ENCODE measurements around the gene GPER1. TPM values are rescaled to one million over a fixed set of nuclear protein-coding genes. Genes with fewer than 3 reads are reported as not detected.
"Not testable (repeated sequence)": the region's sequence is repeated elsewhere in the genome, so short reads cannot be mapped to it uniquely, and the experiment has no call there.

Gene GPER1
- 2.9 TPM for total RNA-seq (2021; ENCODE audit: unreplicated experiment)
- 3.9 TPM for polyA plus RNA-seq (2012; ENCODE audit: insufficient read length)
- percentile 26 among the genes with signal in this experiment for Bru-seq, nascent RNA
- percentile 31 among the genes with signal in this experiment for BruChase-seq, experiment 1, labeled RNA remaining after a 2-hour chase
- BruChase-seq, experiment 2, labeled RNA remaining after a 6-hour chase: percentile 32 among the genes with signal in this experiment
- long read RNA-seq, partial matches to known transcripts: 0 of 7 reads
- long read RNA-seq, other reads (novel, unspliced or antisense): 1 of 7 reads

GRCh38 chr7:1087952-1088920, at the start of gene GPER1:
Gene GPER1, plus strand, starts transcription at chr7:1088113. Its CDS starts 3,616 bp downstream, at chr7:1091729.
- Histone ChIP-seq H3K36me3 (ENCODE audit: control insufficient read depth, insufficient read depth, low read length) (no peaks in the 10 kb centered on the region), H3K27ac (ENCODE audit: low read length) (peak within 1 kb of the TSS; percentile 74), H3K27me3 (ENCODE audit: control insufficient read depth, insufficient read depth, low read length) (no peaks in the 10 kb centered on the region), H3K4me3 (ENCODE audit: low read depth in 2 of 2, low read length in 2 of 2) (peak within 1 kb of the TSS; percentile 48 to 70), H3K9me3 (ENCODE audit: control insufficient read depth, insufficient read depth, low read depth, low read length) (no peaks in the 10 kb centered on the region), H3K4me1 (ENCODE audit: control insufficient read depth, insufficient read depth, low read length) (peaks cover 32% of the 10 kb centered on the region)
- CTCF ChIA-PET: interaction anchor here (0.6 to 0.7 kb wide), 2 partner anchors 10 to 51 kb away, joined by 3 to 5 read pairs; no protein-coding TSS in a partner anchor
- in situ Hi-C loops (cut with HindIII; ENCODE audit: low pct_unique_long_range_greater_than_20kb, low sequenced_read_pairs) (no loop called here), intact Hi-C loops (cut with micrococcal nuclease; ENCODE audit: unreplicated experiment) (no loop called here)
- POLR2A ChIA-PET: interaction anchor here (0.5 kb wide), 1 partner anchor 113 kb away, joined by 7 read pairs; the partner anchor contains the start of gene COX19
- BruUV-seq (replicated peaks): no TSS peak
- ATAC-seq (peak; percentile 68), DNase-seq (ENCODE audit: low read depth, low spot score) (no peak)
- TF ChIP-seq TCF7L2 (IDR thresholded peaks at IDR 0.05; ENCODE audit: low read depth, low read length): peak; percentile 62; the same call in 1 of the 2 replicates
- no peak for TF ChIP-seq REST (IDR thresholded peaks at IDR 0.05; ENCODE audit: insufficient read depth in 1 of 2, low read depth in 2 of 2, low read length in 1 of 2)

DNA sequence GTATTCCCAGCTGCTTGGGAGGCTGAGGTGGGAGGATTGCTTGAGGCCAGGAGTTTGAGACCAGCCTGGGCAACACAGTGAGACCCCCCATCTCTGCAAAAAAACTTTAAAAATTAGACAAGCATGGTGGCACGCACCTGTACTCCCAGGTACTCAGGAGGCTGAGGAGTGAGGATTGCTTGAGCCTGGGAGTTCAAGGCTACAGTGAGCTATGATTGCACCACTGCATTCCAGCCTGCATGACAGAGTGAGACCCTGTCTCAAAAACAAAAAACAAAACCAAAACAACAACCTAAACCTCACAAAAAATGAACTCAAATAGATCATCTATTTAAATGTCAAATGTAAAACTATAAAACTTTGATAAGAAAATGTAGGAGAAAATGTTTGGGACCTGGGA, 47.7 kb upstream of the GPER1 start:
- H3K36me3 ChIP-seq (ENCODE audit: control insufficient read depth, insufficient read depth, low read length); in situ Hi-C loops (cut with HindIII; ENCODE audit: low pct_unique_long_range_greater_than_20kb, low sequenced_read_pairs); H3K27me3 ChIP-seq (ENCODE audit: control insufficient read depth, insufficient read depth, low read length); CTCF ChIA-PET; BruUV-seq (replicated peaks); H3K9me3 ChIP-seq (ENCODE audit: control insufficient read depth, insufficient read depth, low read depth, low read length); H3K27ac ChIP-seq (ENCODE audit: low read length); DNase-seq (ENCODE audit: low read depth, low spot score); intact Hi-C loops (cut with micrococcal nuclease; ENCODE audit: unreplicated experiment); ATAC-seq; H3K4me3 ChIP-seq (ENCODE audit: low read depth in 2 of 2, low read length in 2 of 2): not testable (repeated sequence)
- POLR2A ChIA-PET: interaction anchor here (0.6 kb wide), 1 partner anchor 35 kb away, joined by 6 read pairs; no protein-coding TSS in a partner anchor
- H3K4me1 ChIP-seq (ENCODE audit: control insufficient read depth, insufficient read depth, low read length): peaks cover 36% of the 10 kb centered on the region

DNA sequence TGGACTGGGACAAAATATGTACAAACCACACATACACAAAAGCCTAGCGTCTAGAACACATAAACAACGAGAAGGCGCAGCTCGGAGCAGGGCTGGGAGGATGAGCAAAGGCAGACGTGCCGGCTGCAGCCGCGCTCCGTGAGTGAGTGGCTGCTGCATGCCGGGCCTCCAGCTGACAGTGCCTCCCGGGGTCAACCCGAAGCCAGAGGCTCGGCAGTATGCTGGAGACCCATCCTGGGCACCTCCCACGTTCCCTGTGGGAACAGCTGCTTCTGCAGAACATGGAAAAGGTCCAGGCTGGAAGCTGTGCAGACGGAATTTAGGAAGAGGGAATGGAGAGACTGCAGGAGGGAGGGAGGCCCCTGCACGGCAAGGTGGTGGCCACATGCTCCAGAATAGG, 47.1 kb upstream of the GPER1 start:
- Histone ChIP-seq H3K4me3 (ENCODE audit: low read depth in 2 of 2, low read length in 2 of 2) (no peak overlapping the region), H3K27ac (ENCODE audit: low read length) (no peak overlapping the region), H3K27me3 (ENCODE audit: control insufficient read depth, insufficient read depth, low read length) (no peaks in the 10 kb centered on the region), H3K4me1 (ENCODE audit: control insufficient read depth, insufficient read depth, low read length) (peaks cover 36% of the 10 kb centered on the region), H3K9me3 (ENCODE audit: control insufficient read depth, insufficient read depth, low read depth, low read length) (no peaks in the 10 kb centered on the region), H3K36me3 (ENCODE audit: control insufficient read depth, insufficient read depth, low read length) (no peaks in the 10 kb centered on the region)
- in situ Hi-C loops (cut with HindIII; ENCODE audit: low pct_unique_long_range_greater_than_20kb, low sequenced_read_pairs): no loop called here
- ATAC-seq (no peak), DNase-seq (ENCODE audit: low read depth, low spot score) (no peak)
- ChIA-PET CTCF (no interaction called here), POLR2A (no interaction called here)
- BruUV-seq (replicated peaks): no TSS peak
- TF ChIP-seq SIN3A (IDR thresholded peaks at IDR 0.05; ENCODE audit: borderline replicate concordance, insufficient read depth, low read depth, low read length): no peak
- no peak for TF ChIP-seq TCF7L2 (IDR thresholded peaks at IDR 0.05; ENCODE audit: low read depth, low read length)
- TF ChIP-seq REST (IDR thresholded peaks at IDR 0.05; ENCODE audit: insufficient read depth in 1 of 2, low read depth in 2 of 2, low read length in 1 of 2): no peak
- intact Hi-C loops (cut with micrococcal nuclease; ENCODE audit: unreplicated experiment): no loop called here

Data from Panc1 (cell line).